ENCODE results near the gene ZKSCAN1.

The ZKSCAN1 gene

GRCh38 chr7:100040575-100040974, 25.2 kb downstream of the ZKSCAN1 start:
- DNase-seq: no peak

GRCh38 chr7:100044718-100045117, 29.3 kb downstream of the ZKSCAN1 start:
- DNase-seq: peak; percentile 11 to 34

GRCh38 chr7:100048680-100049079, 33.3 kb downstream of the ZKSCAN1 start:
- DNase-seq: no peak

- peak; percentile 33 to 54 for DNase-seq
Measured at GRCh38 chr7:100049441-100050291, 34.3 kb downstream of the ZKSCAN1 start, which contains the start of gene ZSCAN21. Gene ZSCAN21, plus strand, starts transcription at chr7:100049774. Its CDS starts 7,233 bp downstream, at chr7:100057007.

- DNase-seq: no peak
Measured at GRCh38 chr7:100051611-100052010, 36.2 kb downstream of the ZKSCAN1 start.

- peak; percentile 72 to 78 for DNase-seq
Measured at GRCh38 chr7:100053215-100053614, 37.8 kb downstream of the ZKSCAN1 start.

- no peak for DNase-seq
Measured at GRCh38 chr7:100057006-100057405, 41.6 kb downstream of the ZKSCAN1 start.

GRCh38 chr7:100059251-100059739, 43.9 kb downstream of the ZKSCAN1 start:
- DNase-seq: no peak

GRCh38 chr7:100061518-100062193, 46.3 kb downstream of the ZKSCAN1 start:
- DNase-seq: no peak

- DNase-seq: no peak
Measured at GRCh38 chr7:100063376-100063775, 48.0 kb downstream of the ZKSCAN1 start.

GRCh38 chr7:100064162-100064561, 48.8 kb downstream of the ZKSCAN1 start:
- no peak for DNase-seq

GRCh38 chr7:100065452-100066186, 50.2 kb downstream of the ZKSCAN1 start:
- no peak for DNase-seq

GRCh38 chr7:100066953-100067352, 51.6 kb downstream of the ZKSCAN1 start:
- DNase-seq: no peak

GRCh38 chr7:100069991-100070390, 54.6 kb downstream of the ZKSCAN1 start:
- DNase-seq: no peak

- DNase-seq: no peak
Measured at GRCh38 chr7:100071018-100071723, 55.8 kb downstream of the ZKSCAN1 start.

GRCh38 chr7:100072462-100072861, 57.1 kb downstream of the ZKSCAN1 start:
- no peak for DNase-seq

GRCh38 chr7:100074841-100075240, 59.4 kb downstream of the ZKSCAN1 start:
- no peak for DNase-seq

GRCh38 chr7:100075418-100075817, 60.0 kb downstream of the ZKSCAN1 start:
- DNase-seq: no peak

GRCh38 chr7:100077205-100077604, 61.8 kb downstream of the ZKSCAN1 start:
- DNase-seq: no peak

GRCh38 chr7:100079024-100079560, 63.7 kb downstream of the ZKSCAN1 start:
- DNase-seq: no peak

GRCh38 chr7:100080907-100081534, 65.6 kb downstream of the ZKSCAN1 start:
- peak in 1 of 2 experiments; percentile 10 for DNase-seq

All from AML-193 (cell line).